H54 (cell line): ENCODE data around the gene MDP1.

Experiments
- DNase-seq: peaks from one replicate; pipeline ENCODE4 v3.0.0; 2011; ENCODE audit warnings: low spot score, mixed read lengths; ENCODE audit not compliant: insufficient read length
- FAIRE-seq: peaks from 3 replicates; lab custom pipeline; 2011; peaks lifted over from hg19 to GRCh38; lab: Jason Lieb, UNC
- POLR2A ChIP-seq: IDR thresholded peaks from 2 replicates; pipeline ENCODE4 v1.6.1; 2011; ENCODE audit warnings: low read depth, mild to moderate bottlenecking, low read length

Gene MDP1

DNA sequence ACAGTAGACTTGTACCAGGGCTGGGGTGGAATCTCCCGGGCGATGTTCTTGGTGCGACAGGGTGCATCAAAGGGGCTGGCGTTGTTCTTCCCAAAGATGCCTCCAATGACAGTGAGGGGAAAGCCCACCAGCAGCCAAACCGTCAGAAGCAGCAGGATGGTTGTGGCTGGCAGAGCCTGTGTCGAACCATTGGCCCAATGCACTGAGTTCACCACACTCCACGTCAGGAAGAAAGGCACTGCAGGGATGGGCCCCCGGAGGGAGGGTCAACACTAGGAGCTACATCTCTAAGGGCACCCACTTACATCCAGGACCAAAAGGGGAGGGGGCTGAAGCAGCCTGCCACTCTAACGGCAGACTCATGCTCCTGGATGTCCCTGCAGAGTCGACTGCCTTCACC, 25.4 kb downstream of the MDP1 start:
- DNase-seq (no peak), FAIRE-seq (no peak)
- TF ChIP-seq POLR2A: no peak

DNA sequence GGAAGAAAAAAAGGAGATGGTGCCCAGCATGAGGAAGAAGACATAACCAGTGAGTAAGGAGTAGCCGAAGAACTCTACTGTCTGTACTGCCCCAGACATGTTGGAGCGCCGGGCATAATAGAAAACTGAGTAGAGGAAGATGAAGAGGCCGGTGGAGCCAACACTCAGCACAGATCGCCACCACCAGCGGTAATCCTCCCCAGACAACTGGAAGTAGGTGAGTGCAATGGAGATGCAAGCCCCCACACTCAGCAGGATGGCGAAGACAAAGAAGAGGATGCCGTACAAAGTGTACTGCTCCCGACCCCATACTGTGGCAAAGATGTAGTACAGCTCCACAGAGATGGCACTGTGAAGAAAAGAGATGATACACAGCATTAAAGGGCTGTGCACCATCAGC, 26.4 kb downstream of the MDP1 start:
- DNase-seq: no peak
- FAIRE-seq: no peak
- no peak for TF ChIP-seq POLR2A

DNA sequence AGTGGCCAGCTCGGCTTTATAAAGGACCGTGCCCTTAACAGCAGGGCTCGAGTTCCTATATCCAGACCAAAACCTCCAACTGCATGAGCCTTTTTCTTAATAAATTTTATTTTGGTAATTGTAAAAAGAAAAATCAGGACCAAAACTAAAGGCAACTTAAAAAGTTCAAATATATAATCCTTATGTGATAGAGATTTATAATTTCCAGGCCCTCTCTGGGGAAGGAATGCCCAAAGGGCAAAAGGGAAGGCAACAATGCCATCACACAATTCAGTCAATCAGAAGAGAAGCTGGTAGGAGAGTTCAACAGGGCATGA, 26.8 kb downstream of the MDP1 start:
- no peak for TF ChIP-seq POLR2A
- DNase-seq (no peak), FAIRE-seq (no peak)

DNA sequence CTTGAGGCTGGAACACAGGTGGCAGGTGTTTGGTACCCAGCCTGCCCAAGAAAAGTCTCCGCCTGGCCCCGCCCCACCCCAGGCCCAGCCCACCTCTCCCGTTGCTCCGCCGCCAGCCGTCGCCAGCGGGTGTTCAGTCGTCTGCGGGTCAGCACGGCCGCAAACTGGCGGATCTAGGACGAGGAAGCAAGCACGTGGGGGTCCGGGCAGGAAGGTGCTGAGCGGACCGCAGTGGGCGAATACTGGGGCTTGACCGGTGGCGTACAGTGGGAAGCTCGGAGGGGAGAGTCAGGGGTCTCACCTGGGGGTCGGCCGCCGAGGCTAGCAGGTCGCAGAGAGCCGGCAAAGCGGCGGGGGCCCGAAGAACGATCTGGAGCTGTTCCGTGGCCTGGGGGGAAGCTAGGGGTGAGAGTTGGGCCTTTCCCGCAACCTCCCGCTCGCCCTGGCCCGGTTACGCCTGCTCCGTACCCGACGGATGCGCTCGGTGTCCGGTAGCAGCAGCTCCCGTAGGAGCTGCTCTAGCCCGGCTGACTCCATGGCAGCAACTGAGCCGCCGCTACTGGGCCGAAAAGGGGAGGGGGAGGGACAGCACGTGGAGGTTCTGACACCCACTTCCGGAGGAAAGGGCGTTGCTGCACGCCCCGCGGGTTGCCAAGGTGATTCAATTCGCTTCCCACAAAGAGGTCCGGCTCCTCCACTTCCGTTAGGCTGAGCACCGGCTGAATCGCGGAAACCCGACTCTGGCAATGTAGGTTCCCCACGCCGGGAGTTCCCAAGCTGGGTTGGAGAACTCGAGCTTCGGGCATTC, 27.4 kb downstream of the MDP1 start, which contains the start of gene IPO4:
Gene IPO4, minus strand, starts transcription at position 566 of the 808 bp plus-strand sequence. Its CDS starts 29 bp downstream, at position 537.
- peak; percentile 62 for FAIRE-seq
- peak; percentile 65 for TF ChIP-seq POLR2A

DNA sequence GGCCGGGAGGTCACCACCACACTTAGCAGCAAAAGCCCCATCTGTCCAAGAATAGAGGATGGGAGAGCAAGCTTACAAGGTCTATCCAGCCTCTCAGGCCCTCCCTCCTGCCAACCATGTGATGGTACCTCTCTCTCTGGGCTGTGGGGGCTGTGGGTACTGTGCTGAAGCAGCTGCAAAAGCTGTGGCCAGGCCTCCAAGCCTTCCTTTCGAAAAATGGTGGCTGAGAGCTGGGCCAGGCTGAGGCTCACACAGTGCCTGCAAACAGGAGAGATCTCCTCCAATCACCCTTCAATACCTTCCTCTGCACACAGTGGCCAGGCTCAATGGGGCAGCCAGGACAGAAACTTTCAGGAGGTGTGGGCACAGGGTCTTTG, 28.3 kb downstream of the MDP1 start:
- TF ChIP-seq POLR2A: no peak
- FAIRE-seq (no peak), DNase-seq (no peak)

More for the DNA sequence above, 27.4 kb downstream of the MDP1 start, which contains the start of gene IPO4:
- DNase-seq: peak; percentile 85

DNA sequence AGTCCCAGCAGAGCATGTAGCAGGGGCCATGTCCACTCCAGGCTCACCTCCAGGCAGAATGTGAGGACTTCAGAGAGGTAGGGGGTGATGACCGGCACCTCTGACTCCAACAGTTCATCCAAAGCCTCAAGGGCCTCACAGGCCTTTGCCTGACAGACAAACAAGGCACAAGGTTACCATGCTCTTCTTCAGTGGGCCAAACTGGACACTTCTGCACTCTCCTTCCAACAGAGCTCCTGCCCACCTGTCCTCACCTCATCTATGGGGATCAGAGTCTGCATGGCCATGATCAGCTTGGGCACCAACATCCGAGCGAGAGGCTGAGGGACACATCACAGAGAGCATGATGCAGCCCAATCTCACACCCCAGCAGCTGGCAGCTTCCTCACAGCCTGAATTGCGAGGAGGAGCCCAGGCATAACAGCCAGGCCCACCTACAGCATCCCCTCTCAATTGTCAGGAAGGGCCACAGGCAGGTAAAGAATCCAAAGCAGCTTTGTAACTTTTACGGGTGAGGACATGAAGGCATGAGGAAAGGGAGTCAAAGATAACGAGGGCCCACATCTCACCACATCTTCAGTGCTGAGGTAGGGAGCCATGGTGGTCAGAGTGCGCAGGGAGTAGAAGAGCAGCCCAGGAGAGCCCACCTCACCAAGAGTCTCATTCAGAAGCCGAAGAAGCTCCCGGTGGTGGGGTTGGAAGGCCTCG, 28.9 kb downstream of the MDP1 start:
- no peak for FAIRE-seq
- TF ChIP-seq POLR2A: no peak
- no peak for DNase-seq

DNA sequence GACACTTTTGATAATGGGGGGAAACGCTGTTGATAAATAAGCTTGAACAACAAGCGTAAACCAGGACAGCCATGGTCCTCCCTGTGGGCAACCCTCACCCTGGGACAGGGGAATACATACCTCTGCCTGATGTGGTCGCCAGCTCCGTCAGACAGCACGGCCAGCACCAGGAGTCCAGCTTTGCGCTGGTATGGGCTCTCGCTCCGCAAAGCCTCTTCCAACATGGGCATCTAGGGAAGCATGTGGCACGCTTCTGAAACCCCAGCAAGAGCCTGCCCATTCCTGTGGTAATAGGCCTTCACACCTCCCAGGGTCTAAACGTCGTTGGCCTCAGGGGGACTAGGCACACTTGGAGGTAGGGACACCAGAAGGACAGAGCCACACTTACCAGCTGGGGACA, 30.1 kb downstream of the MDP1 start:
- no peak for TF ChIP-seq POLR2A
- FAIRE-seq: no peak
- DNase-seq: no peak

DNA sequence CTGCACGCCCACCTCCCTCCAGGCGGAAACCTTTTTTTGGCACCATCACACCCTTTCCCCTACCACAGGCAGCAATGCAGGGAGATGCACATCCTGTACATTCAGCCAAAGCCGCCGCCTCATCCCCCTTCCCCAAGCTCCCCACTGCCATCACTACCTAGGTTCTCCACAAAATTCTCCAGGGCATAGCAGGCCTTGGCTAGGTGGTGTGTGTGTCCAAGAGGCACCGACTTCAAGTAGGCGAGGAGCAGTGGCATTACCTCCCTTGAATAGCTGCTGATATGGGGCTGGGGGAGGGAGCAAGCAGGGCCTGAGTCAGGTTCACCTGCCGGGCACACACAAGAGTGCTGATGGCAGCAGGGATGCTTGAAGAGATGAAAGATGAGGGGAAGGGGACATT, 30.8 kb downstream of the MDP1 start:
- no peak for TF ChIP-seq POLR2A
- FAIRE-seq (no peak), DNase-seq (no peak)

DNA sequence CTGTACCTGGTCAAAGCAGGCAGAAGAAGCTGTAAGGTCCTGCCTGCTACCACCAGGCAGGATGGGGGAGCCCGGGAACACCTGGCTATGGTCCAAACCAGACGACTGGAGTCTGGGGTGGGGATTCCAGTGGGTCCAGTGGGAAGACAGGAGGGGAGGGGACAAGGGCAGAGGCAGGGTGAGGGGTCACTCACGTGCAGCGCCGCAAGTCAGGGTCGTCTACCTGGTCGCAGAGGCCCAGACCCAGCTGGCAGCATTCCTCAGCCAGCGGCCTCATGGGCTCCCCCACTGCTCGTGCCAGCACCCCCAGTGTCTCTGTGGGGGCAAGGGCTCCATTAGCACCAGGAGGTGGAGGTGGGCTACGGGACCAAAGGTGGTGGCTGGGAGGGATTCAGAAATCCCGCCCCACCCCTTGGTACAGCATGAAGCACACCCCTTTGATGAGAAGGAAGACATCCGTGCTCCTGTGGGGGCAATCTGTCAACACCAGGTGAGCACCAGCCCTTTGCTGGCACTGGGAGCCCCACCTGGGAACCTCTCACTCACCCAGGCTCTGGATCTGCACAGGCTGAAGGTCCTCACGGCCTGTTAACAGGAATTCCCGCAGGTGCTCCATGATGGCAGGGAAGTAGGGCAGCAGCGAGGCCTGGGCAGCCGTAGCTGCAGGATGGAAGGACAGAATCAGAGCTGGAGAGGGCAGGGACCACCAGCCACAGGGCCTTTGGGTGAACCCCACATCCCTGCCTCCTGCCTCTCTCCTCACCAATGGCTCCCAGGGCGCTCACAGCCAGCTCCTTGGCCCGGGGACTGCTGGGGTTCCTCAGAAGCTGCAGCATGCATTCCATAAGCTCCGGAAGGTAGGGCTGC, 31.5 kb downstream of the MDP1 start:
- TF ChIP-seq POLR2A: no peak
- FAIRE-seq (no peak), DNase-seq (no peak)

DNA sequence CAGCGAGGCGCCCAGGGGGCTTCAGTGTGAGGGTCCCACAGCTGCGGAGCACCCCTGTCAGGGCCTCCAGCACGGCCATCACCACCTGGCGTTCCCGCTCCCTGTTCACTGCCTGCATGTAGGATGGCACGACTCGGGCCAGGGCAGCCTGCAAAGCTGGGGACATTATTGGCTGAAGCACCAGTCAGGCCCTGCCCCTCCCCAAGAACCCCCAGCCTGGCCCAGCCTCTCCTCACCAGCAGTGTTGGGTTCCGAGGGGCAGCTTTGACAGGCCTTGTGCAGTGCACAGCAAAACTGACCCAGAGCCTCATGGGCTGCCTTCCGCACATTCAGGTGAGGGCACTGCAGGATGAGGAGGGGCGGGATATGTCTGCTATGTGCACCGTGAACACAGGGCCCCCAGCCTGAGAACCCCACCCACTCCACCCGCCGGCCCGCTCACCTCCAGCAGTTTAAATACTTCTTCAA, 32.8 kb downstream of the MDP1 start:
- FAIRE-seq (no peak), DNase-seq (no peak)
- TF ChIP-seq POLR2A: no peak

DNA sequence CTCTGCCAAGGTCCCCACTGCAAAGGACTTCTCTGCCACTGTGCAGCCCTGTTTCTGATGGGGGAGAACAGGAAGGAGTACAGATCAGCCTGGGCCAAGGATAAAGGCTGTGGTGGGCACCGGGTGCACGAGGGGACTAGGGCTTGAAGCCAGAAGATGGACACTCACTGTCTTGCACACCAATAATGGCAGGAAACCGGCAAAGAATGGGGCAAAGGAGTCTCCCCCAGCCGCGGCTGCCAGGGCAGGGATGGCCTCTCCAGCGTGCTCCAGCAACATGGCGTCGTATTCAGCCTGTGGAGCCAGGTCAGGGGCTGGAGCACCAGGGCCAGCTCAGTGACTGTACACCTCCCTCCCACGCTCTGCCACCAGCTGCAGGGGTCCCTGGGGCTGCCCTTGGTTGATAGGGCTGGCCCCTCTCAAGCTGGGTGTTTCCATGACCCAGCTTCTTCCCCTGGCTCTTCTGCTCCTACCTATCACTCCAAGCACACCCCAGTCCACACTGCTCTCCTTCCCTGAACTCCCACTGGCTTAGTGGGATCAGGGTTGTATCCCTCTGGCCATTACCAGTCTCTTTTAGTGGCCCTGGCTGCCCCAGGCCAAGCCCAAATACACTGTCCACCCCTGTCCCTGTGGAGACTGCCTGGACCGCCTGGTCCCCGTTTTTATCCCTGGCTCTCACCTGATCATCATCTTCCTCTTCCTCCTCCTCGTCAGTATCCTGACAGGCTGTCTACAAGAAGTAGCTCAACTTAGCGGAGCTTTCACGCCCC, 33.6 kb downstream of the MDP1 start:
- DNase-seq: no peak
- TF ChIP-seq POLR2A: no peak
- no peak for FAIRE-seq

DNA sequence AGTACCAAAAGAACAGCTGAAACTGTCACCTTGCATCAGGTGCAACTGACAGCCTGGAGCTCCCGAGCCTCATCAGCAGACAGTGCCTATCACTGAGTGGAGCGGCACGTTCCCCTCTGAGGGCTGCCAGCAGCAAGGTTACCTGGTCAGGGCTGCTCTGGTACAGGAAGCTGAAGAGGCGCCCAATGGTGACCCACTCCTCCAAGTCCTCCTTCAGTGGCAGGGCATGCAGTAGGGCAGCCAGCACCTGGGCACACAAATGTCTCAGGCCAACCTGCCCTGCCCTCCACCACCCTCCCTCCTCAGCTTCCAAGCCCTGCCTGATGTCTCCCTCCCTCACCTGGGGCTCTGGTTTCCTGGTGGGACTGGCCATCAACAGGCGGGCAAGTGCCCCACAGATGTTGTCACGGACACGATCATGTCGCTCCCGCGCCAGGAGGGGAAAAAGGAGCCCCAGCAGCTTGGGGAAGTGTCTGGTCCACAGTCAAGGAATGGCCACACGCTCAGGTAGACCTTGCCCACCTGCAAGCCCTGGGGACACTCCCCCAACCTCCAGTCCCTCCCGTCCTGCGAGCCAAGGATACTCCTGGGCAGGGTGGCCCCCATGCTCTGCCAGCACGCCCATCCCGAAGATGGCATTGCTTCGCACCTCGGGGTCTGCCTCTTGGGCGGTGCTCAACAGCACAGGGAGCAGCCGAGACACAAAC, 34.3 kb downstream of the MDP1 start:
- no peak for DNase-seq
- no peak for FAIRE-seq
- TF ChIP-seq POLR2A: no peak
